Stimulated activated CD4-positive, alpha-beta T cell treated with anti-CD3 and anti-CD28 coated beads, Interleukin-4, amount 100 ng/mL, for 1 hour (primary cell): ENCODE data around the gene CACNB2.

Experiments
- DNase-seq: peaks from one replicate; pipeline ENCODE4 v3.0.0-alpha.2; 2020

The CACNB2 gene

DNA sequence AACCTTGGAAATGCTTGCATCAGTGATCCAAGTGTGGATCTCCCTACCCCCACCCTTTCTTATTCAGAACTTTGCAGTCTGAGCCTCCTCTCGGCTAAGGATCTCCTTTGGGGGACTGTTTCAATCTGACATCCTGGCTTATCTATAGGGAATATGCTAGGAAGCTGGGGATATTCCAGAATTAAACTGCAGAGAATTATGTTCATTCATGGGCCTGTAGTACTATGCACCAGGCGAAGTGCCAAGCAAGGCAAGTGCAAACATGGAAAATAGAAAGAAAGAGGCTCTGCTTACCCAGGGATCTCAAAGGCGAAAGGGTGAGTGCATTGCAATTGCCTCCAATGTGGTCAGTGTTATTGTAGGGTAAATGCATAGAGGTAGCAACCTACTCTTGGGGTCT, 96.5 kb downstream of the CACNB2 start:
- DNase-seq, result no peak

GRCh38 chr10:18238870-18239485, 98.8 kb downstream of the CACNB2 start:
- DNase-seq, result no peak

DNA sequence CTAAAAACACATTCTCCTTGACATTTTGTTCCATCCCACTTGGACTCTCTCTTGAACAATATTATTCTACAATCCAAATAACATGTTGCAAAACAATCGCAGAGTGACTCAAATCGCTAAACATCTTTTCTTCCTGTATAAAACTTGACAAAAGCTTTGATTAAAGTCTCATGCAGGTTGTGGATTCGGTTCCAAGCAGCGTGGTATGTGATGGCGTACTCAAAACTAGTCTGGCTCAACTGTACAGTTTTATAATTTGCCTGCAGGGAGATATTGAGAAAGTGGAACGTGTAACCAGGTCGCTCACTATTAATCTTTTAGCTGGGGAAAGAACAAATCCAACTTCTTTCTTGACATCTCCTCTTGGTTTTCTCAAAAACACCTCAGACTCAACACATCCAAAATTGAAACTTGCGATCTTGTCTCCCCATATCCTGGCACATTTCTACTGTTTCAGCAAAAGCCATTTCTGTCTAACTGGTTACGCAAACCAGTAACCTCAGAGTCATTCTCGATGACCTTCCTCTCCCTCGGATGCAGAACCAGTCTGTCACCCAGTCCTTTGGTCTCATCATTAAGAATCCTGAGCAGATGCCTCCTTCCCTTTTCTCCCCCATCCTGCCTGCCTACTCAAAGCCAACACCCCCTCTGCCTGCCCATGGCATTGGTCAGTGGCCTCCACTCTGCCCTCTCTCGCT, 100.1 kb downstream of the CACNB2 start:
- DNase-seq, result no peak

GRCh38 chr10:18246967-18247366, 106.7 kb downstream of the CACNB2 start:
- DNase-seq, result no peak

DNA sequence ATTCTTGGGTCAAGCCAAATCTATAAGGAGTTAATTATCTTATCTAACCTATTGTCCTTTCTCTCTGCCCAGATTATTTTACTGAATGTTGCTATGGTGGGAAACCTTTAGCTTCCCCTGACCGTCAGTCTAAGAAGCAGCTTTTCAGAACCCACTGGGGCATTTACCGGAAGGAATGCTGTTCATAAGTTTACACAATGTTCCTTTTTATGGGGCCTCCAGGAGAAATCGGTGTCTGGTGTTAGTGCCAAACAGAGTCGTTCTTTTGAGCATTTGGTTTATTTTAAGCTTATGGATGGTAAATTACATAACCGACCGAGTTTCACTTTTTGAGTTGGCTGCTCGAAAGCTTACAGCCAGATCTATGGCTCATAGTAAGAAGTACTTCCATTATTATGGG, 111.9 kb downstream of the CACNB2 start:
- no peak for DNase-seq

DNA sequence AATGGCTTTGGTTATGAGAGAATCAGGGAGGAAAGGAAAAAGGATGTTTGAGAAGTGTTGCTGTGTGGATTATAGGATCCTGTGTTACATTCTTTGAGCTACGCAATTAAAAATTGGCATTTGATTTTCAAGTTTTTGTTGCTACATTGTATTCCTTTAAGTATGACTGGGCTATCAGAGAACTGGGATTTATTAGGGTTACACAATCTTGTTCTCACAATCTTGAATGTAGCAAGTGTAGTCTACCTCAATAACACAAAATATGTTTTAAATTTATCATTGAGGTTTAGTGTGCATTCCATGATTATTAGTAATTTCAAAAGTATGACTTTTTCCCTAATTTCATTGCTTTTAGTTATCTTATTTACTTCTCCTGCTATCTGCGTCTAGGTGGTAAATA, 113.9 kb downstream of the CACNB2 start:
- DNase-seq, result no peak

GRCh38 chr10:18254692-18255091, 114.5 kb downstream of the CACNB2 start:
- DNase-seq, result no peak

DNA sequence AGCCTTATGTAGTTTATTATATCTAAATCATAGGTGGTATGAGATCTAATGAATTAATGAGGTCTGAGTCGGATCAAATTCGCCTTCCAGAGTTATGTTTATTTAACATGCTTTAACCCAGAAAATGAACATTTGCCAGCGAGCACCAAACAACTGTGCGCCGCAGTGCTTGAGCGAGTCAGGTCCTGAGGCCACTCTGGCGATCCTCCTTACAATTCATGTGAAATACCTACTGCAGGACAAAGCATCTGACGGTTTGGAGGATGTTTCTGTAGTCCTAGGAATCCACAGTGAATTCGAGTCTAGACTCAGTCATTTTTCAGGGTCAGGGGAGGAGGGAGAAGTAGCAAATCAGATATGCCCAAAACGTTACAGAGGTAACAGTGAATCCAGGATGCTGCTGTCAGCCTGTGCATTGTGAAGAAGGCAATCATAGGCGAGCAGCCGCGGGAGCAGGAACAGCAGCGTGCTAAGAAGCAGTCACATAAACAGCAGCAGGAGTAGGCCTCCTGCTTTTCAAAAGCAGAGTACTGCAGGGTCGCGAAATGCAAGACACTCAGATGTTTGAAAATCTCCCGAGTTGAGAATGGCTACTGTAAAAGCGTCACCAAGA, 120.2 kb downstream of the CACNB2 start:
- DNase-seq, result no peak

- DNase-seq, result no peak
Observed at GRCh38 chr10:18261063-18261610, 120.9 kb downstream of the CACNB2 start.

- no peak for DNase-seq
Observed at GRCh38 chr10:18261768-18262231, 121.6 kb downstream of the CACNB2 start.

- DNase-seq, result no peak
Observed at GRCh38 chr10:18264466-18265050, 124.3 kb downstream of the CACNB2 start.

- no peak for DNase-seq
Observed at GRCh38 chr10:18268005-18268404, 127.8 kb downstream of the CACNB2 start.

- no peak for DNase-seq
Observed at GRCh38 chr10:18271491-18271890, 131.3 kb downstream of the CACNB2 start.

DNA sequence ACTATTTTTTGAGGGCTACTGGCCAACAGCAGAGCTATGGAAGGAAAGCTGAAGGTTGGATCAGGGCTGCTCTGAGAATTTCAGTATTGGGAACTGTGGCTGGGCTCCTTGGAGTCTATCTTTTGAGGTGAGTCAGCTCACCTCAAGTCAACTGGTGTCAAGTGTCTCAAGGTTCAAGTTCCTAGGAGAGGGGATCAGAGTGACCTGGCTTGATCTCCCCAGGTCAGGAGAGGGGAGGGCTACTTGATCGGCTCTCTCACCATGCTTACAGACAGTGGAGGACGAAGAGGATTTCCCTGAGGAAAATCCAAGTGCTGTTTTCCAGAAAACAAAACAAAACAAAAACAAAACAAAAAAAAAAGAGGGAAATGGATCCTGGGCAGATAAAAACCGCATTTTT, 132.8 kb downstream of the CACNB2 start:
- DNase-seq, result no peak

- no peak for DNase-seq
Observed at GRCh38 chr10:18278181-18278580, 138.0 kb downstream of the CACNB2 start.

DNA sequence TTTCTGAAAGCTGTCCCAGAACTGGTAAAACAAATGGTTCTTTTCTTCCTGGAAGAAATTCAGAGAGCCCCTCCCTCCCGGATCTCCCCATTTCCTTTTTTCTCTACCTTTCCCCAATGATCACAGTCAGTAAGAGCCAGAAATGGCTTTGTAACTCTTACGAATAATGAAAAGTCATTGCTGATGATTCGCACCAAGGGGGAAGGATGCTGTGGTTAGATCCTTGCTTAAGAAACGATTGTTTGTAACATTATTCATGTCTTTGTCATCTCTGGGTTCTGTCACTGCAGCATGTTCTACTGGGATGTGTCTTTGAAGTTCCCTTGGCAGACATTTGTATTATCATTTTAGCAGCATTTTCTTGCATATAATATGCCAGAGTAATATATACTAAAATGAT, 138.9 kb downstream of the CACNB2 start:
- no peak for DNase-seq

GRCh38 chr10:18282094-18282493, 141.9 kb downstream of the CACNB2 start:
- DNase-seq, result no peak

- DNase-seq, result no peak
Observed at GRCh38 chr10:18290651-18291313, 150.6 kb downstream of the CACNB2 start.

GRCh38 chr10:18293536-18294510, 153.6 kb downstream of the CACNB2 start:
- no peak for DNase-seq

DNA sequence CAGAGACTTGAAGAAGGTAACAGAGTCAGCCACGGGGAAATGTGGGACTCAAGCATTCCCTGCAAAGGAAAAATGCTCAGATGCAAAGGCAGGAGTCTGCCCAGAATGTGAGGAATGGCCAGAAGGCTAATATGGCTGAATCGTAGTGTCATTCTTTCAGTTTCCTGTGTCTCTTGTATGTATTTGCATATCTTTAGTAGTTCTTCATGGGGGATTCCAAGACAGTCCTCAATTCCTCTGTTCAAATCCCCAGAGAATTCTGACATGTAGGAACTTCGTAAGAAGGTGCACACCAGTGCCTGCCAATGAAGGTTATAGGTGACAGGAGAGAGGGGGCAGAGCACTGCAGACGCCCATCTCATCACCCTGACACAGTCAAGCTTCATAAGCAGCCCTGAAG, 154.4 kb downstream of the CACNB2 start:
- DNase-seq, result no peak

DNA sequence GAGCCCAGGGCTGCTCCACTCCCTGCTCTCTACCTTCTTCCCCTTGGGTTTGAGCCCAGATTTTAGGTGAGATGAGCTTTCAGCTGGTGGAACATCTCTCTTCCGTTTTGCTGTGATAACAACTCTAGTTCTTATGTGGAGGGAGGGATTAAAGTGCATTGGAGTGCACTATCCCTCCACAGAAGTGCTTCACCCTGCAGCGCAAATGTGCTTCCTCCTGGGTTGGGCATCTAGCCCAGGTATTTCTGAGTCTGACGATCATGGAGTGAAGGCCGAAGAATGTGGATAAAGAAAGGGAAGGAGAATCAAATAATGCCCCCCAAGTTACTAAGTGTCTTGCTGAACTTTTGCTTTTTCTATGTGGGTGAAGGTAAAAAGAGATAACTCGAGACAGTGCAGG, 157.4 kb downstream of the CACNB2 start:
- DNase-seq, result no peak

- no peak for DNase-seq
Observed at GRCh38 chr10:18298256-18298655, 158.0 kb downstream of the CACNB2 start.
